Esophagus squamous epithelium (tissue), 4 donors: ENCODE measurements around the gene ATP9B.

ENCODE experiments used
- CTCF ChIP-seq, 6 experiments: fragments of 450-650 bp in 4 of 6; fragments of 200-600 bp in 2 of 6; sonication (generic) in 2 of 6; IDR thresholded peaks; one replicate each; pipeline ENCODE4 v1.5.1; 2016 to 2019; ENCODE audit warnings: antibody characterized with exemption in 6 of 6, mild to moderate bottlenecking in 4 of 6, moderate library complexity in 4 of 6
- POLR2A ChIP-seq, 4 donors: fragments of 450-650 bp; IDR thresholded peaks; one replicate each; pipeline ENCODE4 v1.6.1; 2017; ENCODE audit warnings: antibody characterized with exemption in 4 of 4, mild to moderate bottlenecking in 4 of 4, moderate library complexity in 3 of 4

DNA sequence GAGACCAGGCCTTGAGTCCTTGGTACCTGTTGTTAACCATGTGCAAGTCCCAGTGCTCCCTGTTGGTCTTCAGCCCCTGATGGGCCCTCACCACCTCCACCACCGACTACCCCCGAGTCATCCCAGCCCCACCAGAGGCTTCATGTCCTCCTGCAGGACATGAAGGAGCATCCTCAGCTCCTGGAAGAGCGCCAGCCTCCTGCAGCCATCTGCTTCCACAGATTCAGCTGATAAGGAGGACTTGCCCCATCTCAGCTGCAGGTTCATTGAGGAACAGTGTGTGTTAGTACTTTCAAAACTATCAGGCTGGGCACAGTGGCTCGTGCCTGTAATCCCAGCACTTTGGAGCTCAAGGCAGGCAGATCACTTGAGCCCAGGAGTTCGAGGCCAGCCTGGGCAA, 151.9 kb downstream of the ATP9B start:
- TF ChIP-seq CTCF (IDR thresholded peaks at IDR 0.05) (no peak), POLR2A (IDR thresholded peaks at IDR 0.05) (no peak)
